SIG-M5 treated with dmso at 0.1 percent for 504 hours (cell line): ENCODE data around the gene FGF4.

ENCODE experiments used
- DNase-seq: peaks from one replicate; lab custom pipeline; 2025; ENCODE audit not compliant: unreplicated experiment; lab: John Stamatoyannopoulos, UW

FGF4 gene

DNA sequence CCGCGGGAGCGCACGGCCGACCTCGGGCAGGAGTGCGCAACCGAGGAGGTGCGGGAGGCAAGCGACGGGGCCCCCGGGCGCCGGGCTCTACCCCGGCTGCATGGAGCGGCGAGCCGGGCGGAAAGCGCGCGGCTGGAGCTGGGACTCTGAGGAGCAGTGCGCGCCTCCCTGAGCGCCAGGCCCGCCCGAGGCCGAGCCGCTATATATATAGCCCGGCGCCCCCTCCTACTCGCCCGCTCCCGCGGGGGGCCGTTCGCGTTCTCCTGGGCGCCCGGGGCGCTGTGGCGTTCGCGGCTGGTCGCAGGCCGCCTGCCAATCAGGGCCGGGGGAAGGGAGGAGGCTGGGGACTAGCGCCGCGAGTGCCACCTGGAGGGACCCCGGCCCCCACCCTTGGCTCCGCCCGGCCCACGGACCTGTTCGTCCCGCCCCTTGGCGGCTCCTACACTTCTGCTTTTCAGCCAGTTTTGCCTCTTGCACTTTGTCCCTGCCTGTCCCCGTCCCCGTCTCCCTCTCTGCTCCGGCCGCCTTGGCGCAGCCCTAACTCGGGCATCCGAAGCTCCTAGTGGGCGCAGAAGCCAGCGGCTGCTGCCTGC, at the start of gene FGF4:
TSS of gene FGF4 (minus strand) at position 179 of the 593 bp plus-strand sequence. CDS start 257 bp downstream, outside the sequence.
- DNase-seq: no peak

GRCh38 chr11:69823641-69824265, 48.6 kb upstream of the FGF4 start:
- no peak for DNase-seq

DNA sequence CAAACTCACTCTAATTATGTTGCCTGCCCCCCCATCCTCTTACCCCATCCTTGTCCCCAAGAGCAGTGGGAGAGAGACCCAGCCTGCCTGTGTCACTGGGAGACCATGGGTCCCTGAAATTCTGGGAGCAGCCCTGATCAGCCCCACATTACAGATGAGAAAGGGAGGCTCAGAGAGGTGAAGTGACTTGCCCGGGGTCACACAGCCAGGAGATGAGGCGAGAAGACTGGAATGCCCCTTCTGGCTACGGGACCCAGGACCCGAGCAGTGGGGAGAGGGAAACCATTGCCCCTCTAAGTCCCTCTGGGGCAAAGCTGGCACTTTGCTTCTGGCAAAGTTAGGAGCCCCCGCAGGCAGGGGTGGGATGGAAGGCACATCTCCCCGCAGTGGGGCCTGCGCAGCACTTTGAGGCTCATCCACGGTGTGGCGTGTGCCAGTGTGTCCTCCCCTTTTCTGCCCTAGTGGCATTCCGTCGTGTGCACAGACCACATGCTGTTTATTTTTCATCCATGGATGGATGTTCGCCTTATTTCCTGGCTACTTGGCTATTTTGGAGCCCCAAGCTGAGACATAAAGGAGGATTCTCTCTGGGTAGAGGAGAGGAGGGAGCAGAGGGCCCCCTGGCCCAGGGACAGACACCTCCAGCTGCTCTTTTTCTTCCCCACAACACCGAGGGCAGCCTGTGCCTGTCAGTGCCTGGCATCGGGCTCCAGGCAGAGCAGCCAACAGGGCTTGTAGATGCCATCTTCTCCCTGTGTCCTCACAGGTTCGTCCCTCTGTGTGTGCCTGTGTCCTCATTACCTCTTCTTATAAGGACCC, 47.7 kb upstream of the FGF4 start:
- no peak for DNase-seq

DNA sequence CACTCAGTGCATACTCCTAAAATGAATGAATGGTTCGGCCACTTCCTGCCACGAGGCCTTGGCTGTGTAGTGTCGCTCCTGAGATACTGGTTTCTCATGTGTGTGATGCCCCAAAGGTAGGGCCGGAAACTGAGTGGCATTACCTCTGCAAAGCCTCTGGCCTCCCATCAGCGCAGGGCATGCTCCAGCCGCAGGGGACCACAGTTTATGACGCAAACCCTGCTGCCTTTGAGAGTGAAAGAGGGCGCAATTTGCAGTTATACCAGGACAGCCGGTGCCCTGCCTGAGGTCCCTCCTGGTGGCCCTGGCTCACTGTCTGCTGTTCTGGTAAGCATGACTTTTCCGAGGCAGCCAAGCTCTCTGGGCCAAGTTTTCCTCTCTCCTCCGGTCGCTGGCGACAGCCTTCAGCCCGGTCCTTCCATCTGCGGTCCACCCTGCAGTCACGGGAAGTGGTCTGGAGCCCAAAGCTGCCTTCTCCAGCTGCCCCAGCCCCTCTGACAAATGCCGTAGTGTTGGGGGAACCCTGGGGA, 46.4 kb upstream of the FGF4 start:
- no peak for DNase-seq

DNA sequence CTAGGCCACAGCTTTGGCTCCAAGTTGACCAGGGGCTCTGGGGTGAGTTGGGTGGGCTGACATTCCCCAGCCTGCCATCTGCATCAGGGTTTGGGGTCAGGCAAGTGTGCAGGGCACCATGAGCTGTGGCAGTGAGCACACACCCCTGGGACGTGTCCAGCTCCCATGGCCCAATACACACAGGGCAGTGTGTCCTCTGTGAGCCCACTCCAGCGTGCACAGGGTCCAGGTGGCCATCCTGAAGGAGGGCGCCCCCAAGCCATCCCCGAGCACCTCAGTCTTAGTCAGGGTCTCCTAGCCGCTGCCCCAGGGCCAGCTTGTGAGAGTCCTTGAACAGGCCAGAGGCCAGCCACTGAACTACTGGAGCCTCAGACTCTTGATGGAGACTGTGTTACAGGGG, 45.3 kb upstream of the FGF4 start:
- no peak for DNase-seq

DNA sequence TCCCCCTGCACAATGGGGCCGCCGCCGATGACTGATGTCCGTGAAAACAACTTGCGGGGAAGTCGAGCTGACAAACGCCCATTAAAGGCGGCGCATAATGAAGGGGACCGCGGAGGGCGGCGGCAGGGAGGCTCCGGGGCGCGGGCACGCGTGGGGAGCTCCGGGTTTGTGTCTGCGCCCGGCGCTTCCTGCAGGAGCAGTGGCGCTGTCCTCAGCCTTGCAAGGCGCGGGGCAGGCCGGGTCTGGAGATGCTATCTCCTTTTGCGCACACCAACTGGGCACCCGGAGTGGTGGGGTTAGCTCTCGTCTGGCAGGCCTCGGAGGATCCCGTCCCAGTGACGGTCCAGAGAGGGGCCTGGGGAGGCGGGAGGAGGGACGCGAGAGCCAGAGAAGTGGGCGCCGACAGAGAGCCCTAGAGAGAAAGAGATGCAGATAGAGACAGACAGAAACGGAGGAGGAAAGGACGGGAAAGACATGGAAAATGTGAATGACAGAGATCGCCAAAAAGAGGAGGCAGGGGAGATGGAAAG, 44.5 kb upstream of the FGF4 start:
- DNase-seq: no peak

DNA sequence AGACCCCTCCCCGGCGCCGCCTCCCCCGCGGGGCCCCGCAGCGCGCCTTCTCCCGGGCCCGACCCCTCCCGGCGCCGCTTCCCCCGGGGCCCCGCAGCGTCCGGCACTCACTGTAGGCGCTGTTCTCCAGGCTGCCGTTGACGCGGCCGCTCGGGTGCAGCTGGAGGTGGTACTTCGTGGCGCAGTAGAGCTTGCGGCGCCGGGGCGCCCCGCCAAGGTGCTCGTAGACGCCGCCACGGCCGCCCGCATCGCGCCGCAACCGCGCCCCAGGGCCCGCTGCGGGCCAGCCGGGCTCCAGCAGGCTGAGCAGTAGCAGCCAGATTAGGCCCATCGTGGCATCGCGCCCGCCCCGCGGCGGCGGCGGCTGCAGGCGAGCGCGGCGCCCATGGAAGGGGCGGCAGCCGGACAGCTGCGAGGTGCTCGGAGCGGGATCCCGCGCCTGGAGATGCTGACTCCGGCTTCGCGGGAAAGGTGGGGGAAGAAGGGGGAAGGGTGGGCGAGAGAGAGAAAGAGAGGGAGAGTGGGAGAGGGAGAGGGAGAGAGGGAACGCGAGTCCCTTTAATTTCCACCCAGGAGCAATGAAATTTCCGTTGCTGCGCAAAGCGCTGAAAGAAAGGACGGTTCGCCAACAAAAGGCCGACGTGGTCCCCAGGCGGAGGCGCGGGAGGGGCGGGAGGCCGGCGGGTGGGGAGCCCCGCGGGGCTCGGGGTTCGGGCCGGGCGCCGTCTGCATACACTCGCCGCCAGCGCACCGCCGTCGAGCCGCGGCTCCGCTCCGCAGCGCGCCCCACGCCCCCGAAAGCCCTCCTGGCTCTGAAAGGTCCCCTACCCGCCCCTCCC, 43.7 kb upstream of the FGF4 start, which contains the start of gene FGF3:
TSS of gene FGF3 (minus strand) at position 814 of the 839 bp plus-strand sequence. CDS start at position 331, 483 bp downstream.
- DNase-seq: no peak

DNA sequence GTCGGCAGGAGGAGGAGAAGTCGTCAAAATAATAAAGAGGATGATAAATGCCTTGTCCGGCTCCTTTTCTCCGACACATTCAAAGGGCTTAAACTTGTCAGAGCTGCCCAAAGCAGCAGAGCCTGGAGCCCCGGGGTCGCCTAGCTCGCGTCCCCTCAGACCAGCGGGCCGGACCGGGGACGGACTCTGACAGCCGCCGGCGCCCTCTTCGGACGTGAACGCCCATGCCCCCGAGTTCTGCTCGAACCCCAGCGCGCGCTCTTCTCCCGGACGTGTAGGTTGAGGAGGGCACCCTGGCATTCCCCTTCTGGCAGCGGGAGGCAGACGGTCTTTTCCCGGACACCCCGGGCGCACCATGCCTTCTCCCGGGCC, 43.1 kb upstream of the FGF4 start:
- no peak for DNase-seq

- DNase-seq: no peak
Measured at GRCh38 chr11:69817265-69818230, 42.4 kb upstream of the FGF4 start.

DNA sequence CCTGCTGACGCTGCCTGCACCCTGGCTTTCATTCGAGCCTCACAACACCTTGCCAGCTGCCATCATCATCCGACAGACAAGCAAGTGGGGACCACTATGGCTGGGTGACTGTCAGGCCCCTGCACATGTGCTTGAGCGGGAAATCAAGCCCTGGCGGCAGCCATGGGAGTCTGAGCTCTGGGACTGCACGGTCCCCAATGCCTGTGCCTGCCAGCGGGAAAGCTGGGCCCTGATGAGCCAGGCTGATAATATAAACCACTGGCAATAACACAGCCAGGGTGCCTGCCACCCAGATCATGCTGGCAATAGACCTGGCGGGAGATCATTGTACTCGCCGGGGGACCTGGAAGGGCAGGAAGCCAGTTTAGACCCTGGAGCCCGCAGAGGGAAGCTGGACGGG, 41.5 kb upstream of the FGF4 start:
- DNase-seq: no peak

- DNase-seq: no peak
Measured at GRCh38 chr11:69815973-69816372, 40.8 kb upstream of the FGF4 start.

GRCh38 chr11:69814902-69815301, 39.8 kb upstream of the FGF4 start:
- no peak for DNase-seq

DNA sequence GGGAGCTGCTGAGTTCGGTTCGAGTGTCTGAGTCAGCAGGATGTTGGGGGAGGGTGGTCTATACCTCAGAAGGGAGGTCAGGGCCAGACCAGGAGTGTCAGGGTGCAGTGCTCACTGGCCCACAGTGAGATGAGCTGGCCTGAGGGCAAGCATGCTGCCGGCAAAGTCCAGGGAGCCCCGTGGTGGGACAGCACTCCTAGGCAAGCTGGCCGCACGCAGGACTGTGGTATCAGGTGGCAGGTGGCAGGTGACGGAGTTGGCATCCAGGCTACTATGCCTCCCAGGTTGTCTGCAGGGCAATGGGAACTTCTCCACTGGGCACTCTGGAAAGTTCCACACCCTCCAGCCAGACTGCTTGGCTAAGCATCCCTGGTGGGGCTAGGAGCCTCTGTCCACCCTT, 39.3 kb upstream of the FGF4 start:
- DNase-seq: no peak

- DNase-seq: no peak
Measured at GRCh38 chr11:69813839-69814238, 38.7 kb upstream of the FGF4 start.

DNA sequence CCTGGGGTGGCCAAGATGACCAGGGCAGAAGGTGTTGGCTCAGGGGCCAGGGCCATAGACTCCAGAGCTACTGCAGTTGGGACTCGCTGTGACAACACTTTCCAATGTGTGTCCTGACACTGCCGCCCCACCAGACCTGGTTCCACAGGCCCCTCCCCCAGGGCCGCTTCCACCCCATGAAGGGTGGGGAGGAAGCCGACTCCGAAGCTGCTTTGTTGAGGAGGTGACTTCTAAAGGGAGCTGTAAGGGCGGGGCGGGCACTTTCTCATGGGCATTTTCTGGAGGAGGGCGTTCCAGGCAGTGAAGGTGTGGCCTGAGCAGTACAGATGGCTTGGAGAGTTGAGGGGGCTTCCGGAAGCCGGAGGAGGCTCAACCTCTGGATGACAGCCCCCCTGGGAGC, 37.8 kb upstream of the FGF4 start:
- no peak for DNase-seq

DNA sequence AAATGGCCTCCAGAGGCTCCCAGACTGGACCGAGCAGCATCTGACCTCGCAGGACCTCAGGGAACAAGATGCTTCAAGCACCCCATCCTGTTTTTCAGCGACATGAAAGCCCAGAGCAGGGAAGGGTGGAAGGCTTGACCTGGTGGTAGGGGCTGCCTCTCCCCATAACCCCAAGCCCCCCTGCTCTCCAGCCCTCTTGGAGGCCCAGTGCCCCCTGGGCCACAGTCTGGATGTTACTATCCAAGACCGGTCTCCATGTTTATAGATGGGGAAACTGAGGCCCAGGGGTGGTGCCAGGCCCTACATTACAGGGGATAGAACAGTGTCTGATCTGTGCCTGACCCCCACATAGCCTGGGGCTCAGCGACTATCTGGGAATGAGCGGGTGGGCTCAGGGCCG, 37.1 kb upstream of the FGF4 start:
- no peak for DNase-seq

DNA sequence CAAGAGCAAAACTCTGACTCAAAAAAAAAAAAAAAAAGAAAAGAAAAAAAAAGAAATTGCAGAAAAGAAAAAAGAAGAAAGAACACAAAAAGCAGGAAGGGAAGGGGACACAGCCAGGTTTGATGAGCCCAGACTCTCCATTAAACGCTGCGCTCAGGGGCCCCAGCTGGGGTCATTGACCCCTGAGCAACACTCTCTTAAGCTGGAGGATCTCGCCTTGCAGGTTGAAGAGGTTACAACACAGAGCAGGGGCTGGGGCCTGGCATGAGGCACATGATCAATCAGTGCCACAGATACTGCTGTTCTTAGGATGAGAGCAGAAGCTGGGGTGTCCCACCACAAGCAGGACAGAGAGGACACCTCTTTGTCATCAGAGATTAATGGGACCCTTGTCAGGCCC, 36.3 kb upstream of the FGF4 start:
- no peak for DNase-seq

DNA sequence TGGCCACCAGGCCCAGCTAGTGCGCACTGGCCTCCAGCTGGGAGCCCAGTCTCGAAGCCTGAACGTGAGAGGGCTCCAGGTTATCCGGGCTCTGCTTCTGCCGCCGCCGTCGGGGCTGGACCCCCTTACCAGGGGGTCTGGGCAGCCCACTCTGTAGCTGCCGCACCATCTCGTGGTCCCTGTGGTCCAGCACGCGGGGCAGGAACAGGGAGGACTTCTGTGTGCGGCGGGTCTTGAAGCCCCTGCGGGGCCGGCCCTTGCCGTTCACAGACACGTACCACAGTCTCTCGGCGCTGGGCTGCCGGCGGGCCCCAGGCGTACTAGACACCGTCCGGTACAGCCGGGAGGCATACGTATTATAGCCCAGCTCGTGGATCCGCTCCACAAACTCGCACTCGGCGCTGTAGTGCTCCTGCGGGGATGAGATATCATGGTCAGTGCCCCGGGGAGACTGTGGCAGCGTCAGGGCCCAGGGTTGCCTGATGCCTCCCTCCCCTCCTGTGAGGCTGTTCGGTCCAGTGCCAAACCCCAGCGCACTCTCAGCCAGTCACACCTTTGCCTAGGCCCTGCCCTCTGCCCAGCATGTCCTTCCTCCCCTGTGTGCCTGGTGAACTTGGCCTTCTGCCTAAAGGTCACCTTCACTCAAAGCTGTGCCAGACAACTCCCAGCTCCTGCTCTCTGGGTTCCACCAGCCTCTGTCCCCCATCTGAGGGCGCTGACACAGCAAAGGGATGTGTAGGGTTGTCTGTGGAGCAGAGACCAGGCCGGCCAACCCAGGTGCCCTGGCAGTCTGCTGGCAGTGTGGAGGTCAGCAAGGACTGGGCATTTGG, 35.4 kb upstream of the FGF4 start:
- DNase-seq: no peak

DNA sequence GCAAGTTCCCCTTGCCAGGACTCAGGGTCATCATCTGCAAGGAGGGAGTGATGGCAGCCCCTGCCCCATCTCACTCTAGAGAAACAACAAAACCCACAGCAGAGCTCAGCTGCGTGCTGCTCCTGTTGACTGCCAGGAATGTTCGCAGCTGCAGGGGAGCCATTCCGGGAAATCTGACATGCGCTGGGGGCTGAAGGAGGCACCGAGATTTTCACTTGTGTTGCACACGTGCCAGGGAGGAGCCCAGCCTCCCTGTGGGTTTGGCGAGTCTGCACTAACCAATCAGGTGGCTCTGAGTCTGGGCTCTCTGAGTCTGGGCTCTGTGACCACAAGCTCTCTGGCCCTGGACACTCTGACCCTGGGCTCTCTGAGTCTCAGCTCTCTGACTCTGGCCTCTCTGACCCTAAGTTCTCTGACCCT, 33.5 kb upstream of the FGF4 start:
- DNase-seq: no peak
